ENCODE results near the gene FNDC8.

DNA sequence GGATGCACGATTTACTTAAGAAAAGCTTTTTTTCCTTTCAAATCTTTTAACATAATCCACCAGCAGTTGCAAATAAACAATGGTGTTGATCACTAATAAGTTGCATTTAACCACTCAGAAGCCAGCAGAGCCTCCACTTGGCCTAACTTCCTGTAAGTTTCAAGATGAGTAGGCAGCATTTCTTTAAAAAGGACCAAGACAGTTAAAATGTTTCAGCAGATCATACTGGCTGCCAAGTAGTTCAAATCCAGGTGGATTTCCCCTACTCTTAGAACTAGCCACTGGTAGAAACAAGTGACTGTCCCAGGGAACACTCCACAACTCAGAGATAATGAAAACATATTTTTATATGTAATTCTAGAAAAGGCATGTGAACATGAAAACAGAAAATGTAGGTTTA is 40.9 kb upstream of the FNDC8 start:
- TF ChIP-seq, protein P1, sequence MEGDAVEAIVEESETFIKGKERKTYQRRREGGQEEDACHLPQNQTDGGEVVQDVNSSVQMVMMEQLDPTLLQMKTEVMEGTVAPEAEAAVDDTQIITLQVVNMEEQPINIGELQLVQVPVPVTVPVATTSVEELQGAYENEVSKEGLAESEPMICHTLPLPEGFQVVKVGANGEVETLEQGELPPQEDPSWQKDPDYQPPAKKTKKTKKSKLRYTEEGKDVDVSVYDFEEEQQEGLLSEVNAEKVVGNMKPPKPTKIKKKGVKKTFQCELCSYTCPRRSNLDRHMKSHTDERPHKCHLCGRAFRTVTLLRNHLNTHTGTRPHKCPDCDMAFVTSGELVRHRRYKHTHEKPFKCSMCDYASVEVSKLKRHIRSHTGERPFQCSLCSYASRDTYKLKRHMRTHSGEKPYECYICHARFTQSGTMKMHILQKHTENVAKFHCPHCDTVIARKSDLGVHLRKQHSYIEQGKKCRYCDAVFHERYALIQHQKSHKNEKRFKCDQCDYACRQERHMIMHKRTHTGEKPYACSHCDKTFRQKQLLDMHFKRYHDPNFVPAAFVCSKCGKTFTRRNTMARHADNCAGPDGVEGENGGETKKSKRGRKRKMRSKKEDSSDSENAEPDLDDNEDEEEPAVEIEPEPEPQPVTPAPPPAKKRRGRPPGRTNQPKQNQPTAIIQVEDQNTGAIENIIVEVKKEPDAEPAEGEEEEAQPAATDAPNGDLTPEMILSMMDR (IDR thresholded peaks at IDR 0.05; ENCODE audit: insufficient read depth, low read length, poor library complexity, severe bottlenecking), result no peak
- TF ChIP-seq EZH2phosphoT487 (conservative IDR thresholded peaks at IDR 0.05; ENCODE audit: low read length), result no peak
